Activated CD8-positive, alpha-beta T cell treated with anti-CD3 and anti-CD28 coated beads for 36 hours (primary cell): ENCODE measurements around the gene TMUB2. TPM values are rescaled to one million over a fixed set of nuclear protein-coding genes. Genes with fewer than 3 reads are reported as not detected.

ENCODE experiments used
- ATAC-seq: fragments of 200-7000 bp; cut with Tn5 transposase; one replicate; pipeline ENCODE4 v1.10.0; 2021; ENCODE audit warnings: mild to moderate bottlenecking, moderate library complexity
- CTCF ChIA-PET: fragments of 350-600 bp; sonication (Branson Sonifier 250); formaldehyde crosslinking; loops from one replicate; lab custom pipeline; 2021; ENCODE audit warnings: antibody characterized with exemption; lab: Charles Lee
- POLR2A ChIA-PET: fragments of 350-600 bp; sonication (Branson Sonifier 250); formaldehyde crosslinking; loops from one replicate; lab custom pipeline; 2021; ENCODE audit warnings: antibody characterized with exemption; lab: Charles Lee
- DNase-seq: peaks from one replicate; pipeline ENCODE4 v3.0.0-alpha.2; 2020
- H3K27ac Mint-ChIP-seq: one replicate; pipeline ENCODE4 v1.8.0; 2021; ENCODE audit warnings: mild to moderate bottlenecking, mixed read lengths
- H3K27me3 Mint-ChIP-seq: one replicate; pipeline ENCODE4 v1.8.0; 2021; ENCODE audit warnings: mixed read lengths
- H3K36me3 Mint-ChIP-seq: one replicate; pipeline ENCODE4 v1.8.0; 2021; ENCODE audit warnings: low read depth, mixed read lengths
- H3K4me1 Mint-ChIP-seq: one replicate; pipeline ENCODE4 v1.8.0; 2021; ENCODE audit warnings: low read depth, mixed read lengths
- H3K4me3 Mint-ChIP-seq: one replicate; pipeline ENCODE4 v1.8.0; 2021; ENCODE audit warnings: mild to moderate bottlenecking, moderate library complexity, mixed read lengths
- H3K9me3 Mint-ChIP-seq: one replicate; pipeline ENCODE4 v1.8.0; 2021; ENCODE audit warnings: mixed read lengths
- intact Hi-C: fragments of 100-400 bp; cut with micrococcal nuclease; formaldehyde crosslinking; loops from one replicate; pipeline ENCODE4 v1.10.0; 2022
- total RNA-seq, 2 experiments: library from RNA; stranded (reverse); gene quantifications; one replicate each; pipeline ENCODE4 v1.2.3, GENCODE V29; 2021
- TF ChIP-seq, protein P1 (sequence below): fragments of 200-600 bp; IDR thresholded peaks from one replicate; pipeline ENCODE4 v1.8.0; 2022; ENCODE audit warnings: antibody characterized with exemption, mild to moderate bottlenecking

Gene TMUB2
- total RNA-seq, 2 experiments from 2014 or later, result 17.5 TPM

DNA sequence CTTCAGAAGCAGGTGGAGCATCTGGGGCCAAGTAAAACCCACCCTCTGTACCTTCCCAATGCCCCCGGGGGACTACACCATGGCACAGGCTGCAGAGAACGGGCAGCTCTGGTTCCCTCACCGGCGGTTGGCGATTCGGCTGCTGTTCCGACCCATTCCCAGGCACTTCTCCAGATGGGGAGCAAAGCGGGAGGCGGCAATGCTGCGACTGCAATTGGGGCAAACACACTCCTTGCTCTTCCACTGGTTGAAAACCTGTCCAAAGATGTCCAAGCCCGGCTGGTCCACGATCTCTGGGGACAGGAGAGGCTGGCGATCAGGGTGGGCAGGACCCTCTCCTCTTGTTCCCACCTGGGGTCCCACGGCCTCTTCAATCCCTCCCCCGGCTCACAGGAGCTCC lies 10.3 kb downstream of the TMUB2 start:
- TF ChIP-seq, protein P1, sequence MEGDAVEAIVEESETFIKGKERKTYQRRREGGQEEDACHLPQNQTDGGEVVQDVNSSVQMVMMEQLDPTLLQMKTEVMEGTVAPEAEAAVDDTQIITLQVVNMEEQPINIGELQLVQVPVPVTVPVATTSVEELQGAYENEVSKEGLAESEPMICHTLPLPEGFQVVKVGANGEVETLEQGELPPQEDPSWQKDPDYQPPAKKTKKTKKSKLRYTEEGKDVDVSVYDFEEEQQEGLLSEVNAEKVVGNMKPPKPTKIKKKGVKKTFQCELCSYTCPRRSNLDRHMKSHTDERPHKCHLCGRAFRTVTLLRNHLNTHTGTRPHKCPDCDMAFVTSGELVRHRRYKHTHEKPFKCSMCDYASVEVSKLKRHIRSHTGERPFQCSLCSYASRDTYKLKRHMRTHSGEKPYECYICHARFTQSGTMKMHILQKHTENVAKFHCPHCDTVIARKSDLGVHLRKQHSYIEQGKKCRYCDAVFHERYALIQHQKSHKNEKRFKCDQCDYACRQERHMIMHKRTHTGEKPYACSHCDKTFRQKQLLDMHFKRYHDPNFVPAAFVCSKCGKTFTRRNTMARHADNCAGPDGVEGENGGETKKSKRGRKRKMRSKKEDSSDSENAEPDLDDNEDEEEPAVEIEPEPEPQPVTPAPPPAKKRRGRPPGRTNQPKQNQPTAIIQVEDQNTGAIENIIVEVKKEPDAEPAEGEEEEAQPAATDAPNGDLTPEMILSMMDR, result no peak
- ATAC-seq, result no peak
- intact Hi-C loops, result no loop called here
- ChIA-PET POLR2A (interaction anchor here (1.0 to 3.9 kb wide), 6 partner anchors 8 to 24 kb away, joined by 4 to 35 read pairs (median 12); partner anchors contain the start of genes TMUB2 and UBTF), CTCF (interaction anchor here (0.7 to 2.7 kb wide), 2 partner anchors 13 to 154 kb away, joined by 3 to 11 read pairs; no protein-coding TSS in a partner anchor)
- Mint-ChIP-seq H3K4me1 (peaks cover 21% of the 10 kb centered on the region), H3K27me3 (no peaks in the 10 kb centered on the region), H3K4me3 (no peak overlapping the region), H3K9me3 (no peaks in the 10 kb centered on the region), H3K36me3 (peaks cover 15% of the 10 kb centered on the region), H3K27ac (no peak overlapping the region)
- DNase-seq, result no peak

- H3K27ac Mint-ChIP-seq, result peak overlapping the region; percentile 87
- ChIA-PET CTCF (interaction anchor here (0.7 to 2.7 kb wide), 6 partner anchors 12 to 147 kb away, joined by 3 to 11 read pairs (median 6); partner anchors contain the start of gene GRN), POLR2A (interaction anchor here (0.9 to 3.9 kb wide), 7 partner anchors 9 to 23 kb away, joined by 3 to 35 read pairs (median 10); partner anchors contain the start of genes TMUB2 and UBTF)
- no peaks in the 10 kb centered on the region for H3K9me3 Mint-ChIP-seq
- peaks cover 26% of the 10 kb centered on the region for H3K4me1 Mint-ChIP-seq
- H3K27me3 Mint-ChIP-seq, result no peaks in the 10 kb centered on the region
- ATAC-seq (peak; percentile 5), DNase-seq (peak; percentile 61)
- peaks cover 15% of the 10 kb centered on the region for H3K36me3 Mint-ChIP-seq
- intact Hi-C loops, result no loop called here
- H3K4me3 Mint-ChIP-seq, result peak overlapping the region; percentile 83
- TF ChIP-seq, protein P1, result no peak
Observed at GRCh38 chr17:44197980-44198720, 11.4 kb downstream of the TMUB2 start.

GRCh38 chr17:44198721-44199552 lies 12.2 kb downstream of the TMUB2 start:
- Mint-ChIP-seq H3K4me3 (peak overlapping the region; percentile 83), H3K36me3 (peaks cover 15% of the 10 kb centered on the region), H3K9me3 (no peaks in the 10 kb centered on the region), H3K27ac (peak overlapping the region; percentile 87), H3K27me3 (no peaks in the 10 kb centered on the region), H3K4me1 (peaks cover 33% of the 10 kb centered on the region)
- ChIA-PET POLR2A (interaction anchor here (0.6 to 3.9 kb wide), 10 partner anchors 8 to 156 kb away, joined by 3 to 35 read pairs (median 4); partner anchors contain the start of genes TMUB2 and UBTF), CTCF (interaction anchor here (1.0 to 2.7 kb wide), 5 partner anchors 11 to 147 kb away, joined by 4 to 11 read pairs (median 6); partner anchors contain the start of gene GRN)
- intact Hi-C loops, result no loop called here
- peak; percentile 61 for DNase-seq
- ATAC-seq, result peak; percentile 13
- TF ChIP-seq, protein P1, result no peak

DNA sequence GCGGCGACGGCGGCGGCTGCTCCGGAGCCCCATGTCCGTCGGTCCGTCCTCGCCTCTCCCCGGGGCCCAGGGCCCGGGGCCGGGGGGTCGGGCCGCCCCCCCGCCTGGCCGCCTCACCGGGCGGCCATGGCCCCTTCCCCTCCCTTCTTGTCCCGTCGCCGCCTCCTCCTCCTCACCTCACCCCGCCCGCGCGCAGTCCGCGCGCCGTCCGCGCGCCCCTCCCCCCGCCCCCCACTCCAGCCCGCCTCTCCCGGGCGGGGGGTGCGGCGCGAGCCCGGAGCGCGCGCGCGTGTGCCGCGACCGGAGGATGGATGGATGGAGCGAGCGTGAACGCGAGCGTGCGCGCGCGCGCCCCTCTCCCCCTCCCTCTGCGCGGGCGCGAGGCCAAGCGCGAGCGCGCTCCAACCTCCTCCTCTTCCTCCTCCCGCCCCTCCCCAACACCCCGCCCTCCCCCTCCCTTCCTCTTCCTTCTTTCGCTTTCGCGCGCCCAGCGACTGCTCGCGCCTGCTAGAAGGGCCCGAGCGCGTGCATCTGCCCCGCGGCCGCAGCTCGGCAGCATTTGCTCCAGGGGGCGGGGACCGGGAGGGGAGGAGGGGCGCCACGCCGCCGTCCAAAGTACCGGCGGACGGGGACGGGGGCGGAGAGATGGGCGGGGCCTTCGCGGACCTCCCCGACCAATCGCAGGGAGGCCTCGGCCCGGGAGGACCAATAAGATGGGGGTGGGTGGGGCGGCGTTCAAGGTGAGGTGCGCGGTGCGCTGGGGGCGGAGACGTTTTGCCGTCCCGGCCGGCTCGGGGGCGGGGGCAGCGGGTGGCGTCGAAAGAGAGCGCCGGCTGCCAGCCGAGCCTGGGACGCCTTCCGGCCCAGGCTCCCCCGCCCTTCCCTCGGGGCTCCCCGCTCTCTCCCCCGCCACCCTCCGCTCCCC lies 13.0 kb downstream of the TMUB2 start, which contains the start of gene ATXN7L3:
ATXN7L3 (minus strand) TSS at position 332 of the 925 bp plus-strand sequence. CDS start 1,814 bp downstream, outside the sequence.
- CTCF ChIA-PET, result interaction anchor here (1.0 to 5.5 kb wide), 3 partner anchors 10 to 146 kb away, joined by 3 to 51 read pairs (median 11); partner anchors contain the start of gene GRN
- intact Hi-C loops, result loop anchor here (5.0 kb wide), 2 partner anchors 132 to 147 kb away; partner anchors contain the start of gene GRN

More for the DNA sequence above, 13.0 kb downstream of the TMUB2 start, which contains the start of gene ATXN7L3:
- peak within 1 kb of the TSS; percentile 97 for H3K27ac Mint-ChIP-seq
- POLR2A ChIA-PET, result interaction anchor here (0.6 to 5.6 kb wide), 10 partner anchors 9 to 155 kb away, joined by 3 to 58 read pairs (median 4); partner anchors contain the start of genes TMUB2 and UBTF
- H3K4me3 Mint-ChIP-seq, result peak within 1 kb of the TSS; percentile 89
- peaks cover 38% of the 10 kb centered on the region for H3K4me1 Mint-ChIP-seq
- H3K27me3 Mint-ChIP-seq, result no peaks in the 10 kb centered on the region
- peaks cover 12% of the 10 kb centered on the region for H3K36me3 Mint-ChIP-seq
- TF ChIP-seq, protein P1, result no peak
- no peaks in the 10 kb centered on the region for H3K9me3 Mint-ChIP-seq
- ATAC-seq, result peak; percentile 85
- DNase-seq, result peak; percentile 100
